Measurements from ENCODE around the gene DDRGK1. TPM values are rescaled to one million over a fixed set of nuclear protein-coding genes. Genes with fewer than 3 reads are reported as not detected.

Gene DDRGK1
- total RNA-seq, 4 donors from 2014 or later = 76.7 to 117 (median 89.9) TPM

DNA sequence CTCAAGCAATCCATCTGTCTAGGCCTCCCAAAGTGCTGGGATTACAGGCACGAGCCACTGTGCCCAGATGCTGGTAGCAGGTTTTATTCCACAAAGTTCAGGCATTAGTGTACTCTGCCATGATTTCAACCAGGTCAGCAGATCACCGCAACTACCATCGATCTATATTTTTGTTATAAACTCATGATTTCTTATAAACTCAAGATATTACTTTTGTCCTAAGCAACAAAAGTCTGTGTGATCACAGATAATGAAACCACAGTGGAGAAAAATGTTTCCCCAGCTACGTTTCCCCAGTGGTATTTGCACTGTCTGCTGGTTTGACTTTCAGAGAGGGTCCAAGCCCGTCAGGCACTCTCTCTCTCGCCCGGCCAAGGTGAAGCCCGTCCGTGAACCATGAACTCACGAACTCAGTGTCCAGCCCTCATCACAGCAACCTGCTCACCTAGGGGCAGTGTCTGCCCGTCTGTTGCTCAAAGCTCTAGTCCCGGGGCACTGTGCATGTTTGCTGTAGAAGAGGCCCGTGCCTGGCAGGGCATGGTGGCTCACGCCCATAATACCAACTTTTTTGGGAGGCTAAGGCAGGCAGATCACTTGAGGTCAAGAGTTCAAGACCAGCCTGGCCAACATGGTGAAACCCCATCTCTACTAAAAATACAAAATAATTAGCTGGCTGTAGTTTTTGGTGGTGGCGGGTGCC, 27.6 kb upstream of the DDRGK1 start:
- H3K4me3 ChIP-seq = no peak overlapping the region
- no peaks in the 10 kb centered on the region for H3K9me3 ChIP-seq
- H3K36me3 ChIP-seq = peaks cover 0 to 6% (median 0%) of the 10 kb centered on the region in 3 donors
- WGBS, 2 donors = 82 to 87% methylated on average over 15 of the region's 15 CpGs
- DNase-seq (ENCODE audit: low spot score in 2 of 2) = no peak
- no peaks in the 10 kb centered on the region for H3K4me1 ChIP-seq
- H3K27me3 ChIP-seq = peaks cover 0 to 28% of the 10 kb centered on the region in 2 donors
- no peak overlapping the region for H3K27ac ChIP-seq
- TF ChIP-seq CTCF (IDR thresholded peaks at IDR 0.05) (no peak), POLR2A (IDR thresholded peaks at IDR 0.05) (no peak), EP300 (IDR thresholded peaks at IDR 0.05) (no peak)

- H3K27me3 ChIP-seq = peaks cover 0 to 18% of the 10 kb centered on the region in 2 donors
- no peak for DNase-seq (ENCODE audit: low spot score in 2 of 2)
- WGBS, 2 donors = 90 to 93% methylated on average over 16 to 21 of the region's 21 CpGs
- no peaks in the 10 kb centered on the region for H3K9me3 ChIP-seq
- H3K4me3 ChIP-seq = no peak overlapping the region
- TF ChIP-seq EP300 (IDR thresholded peaks at IDR 0.05) (no peak), POLR2A (IDR thresholded peaks at IDR 0.05) (no peak), CTCF (IDR thresholded peaks at IDR 0.05) (no peak)
- peaks cover 0 to 14% (median 0%) of the 10 kb centered on the region in 3 donors for H3K36me3 ChIP-seq
- H3K4me1 ChIP-seq = no peaks in the 10 kb centered on the region
- H3K27ac ChIP-seq = no peak overlapping the region
Observed at GRCh38 chr20:3231116-3231515, 26.6 kb upstream of the DDRGK1 start.

GRCh38 chr20:3229798-3230197, 25.3 kb upstream of the DDRGK1 start:
- Histone ChIP-seq H3K4me1 (no peaks in the 10 kb centered on the region), H3K4me3 (no peak overlapping the region), H3K9me3 (no peaks in the 10 kb centered on the region), H3K27me3 (peaks cover 0 to 7% of the 10 kb centered on the region in 2 donors), H3K27ac (no peak overlapping the region), H3K36me3 (peaks cover 0 to 20% (median 0%) of the 10 kb centered on the region in 3 donors)
- WGBS, 2 donors = 89 to 91% methylated on average over 9 to 11 of the region's 14 CpGs
- no peak for TF ChIP-seq POLR2A (IDR thresholded peaks at IDR 0.05)
- no peak for TF ChIP-seq CTCF (IDR thresholded peaks at IDR 0.05)
- no peak for TF ChIP-seq EP300 (IDR thresholded peaks at IDR 0.05)
- DNase-seq (ENCODE audit: low spot score in 2 of 2) = no peak

- no peak for DNase-seq (ENCODE audit: low spot score in 2 of 2)
- no peak overlapping the region for H3K27ac ChIP-seq
- WGBS, 2 donors = 88 to 95% methylated on average over 8 to 16 of the region's 22 CpGs
- no peaks in the 10 kb centered on the region for H3K4me1 ChIP-seq
- H3K4me3 ChIP-seq = no peak overlapping the region
- no peaks in the 10 kb centered on the region for H3K9me3 ChIP-seq
- TF ChIP-seq POLR2A (IDR thresholded peaks at IDR 0.05) = no peak
- no peak for TF ChIP-seq EP300 (IDR thresholded peaks at IDR 0.05)
- TF ChIP-seq CTCF (IDR thresholded peaks at IDR 0.05) = no peak
- peaks cover 0 to 27% (median 0%) of the 10 kb centered on the region in 3 donors for H3K36me3 ChIP-seq
- peaks cover 0 to 1% of the 10 kb centered on the region in 2 donors for H3K27me3 ChIP-seq
Observed at GRCh38 chr20:3229158-3229557, 24.7 kb upstream of the DDRGK1 start.

GRCh38 chr20:3228750-3229032, 24.2 kb upstream of the DDRGK1 start:
- no peaks in the 10 kb centered on the region for H3K4me1 ChIP-seq
- no peak for TF ChIP-seq CTCF (IDR thresholded peaks at IDR 0.05)
- WGBS, 2 donors = 75 to 79% methylated on average over 11 of the region's 11 CpGs
- H3K27me3 ChIP-seq = no peaks in the 10 kb centered on the region
- no peaks in the 10 kb centered on the region for H3K9me3 ChIP-seq
- peaks cover 0 to 32% (median 0%) of the 10 kb centered on the region in 3 donors for H3K36me3 ChIP-seq
- H3K4me3 ChIP-seq = no peak overlapping the region
- DNase-seq (ENCODE audit: low spot score in 2 of 2) = no peak
- H3K27ac ChIP-seq = no peak overlapping the region

Measured in tibial nerve (tissue), 4 donors.